Measurements from ENCODE around the gene ANKRD33B.

The ANKRD33B gene

DNA sequence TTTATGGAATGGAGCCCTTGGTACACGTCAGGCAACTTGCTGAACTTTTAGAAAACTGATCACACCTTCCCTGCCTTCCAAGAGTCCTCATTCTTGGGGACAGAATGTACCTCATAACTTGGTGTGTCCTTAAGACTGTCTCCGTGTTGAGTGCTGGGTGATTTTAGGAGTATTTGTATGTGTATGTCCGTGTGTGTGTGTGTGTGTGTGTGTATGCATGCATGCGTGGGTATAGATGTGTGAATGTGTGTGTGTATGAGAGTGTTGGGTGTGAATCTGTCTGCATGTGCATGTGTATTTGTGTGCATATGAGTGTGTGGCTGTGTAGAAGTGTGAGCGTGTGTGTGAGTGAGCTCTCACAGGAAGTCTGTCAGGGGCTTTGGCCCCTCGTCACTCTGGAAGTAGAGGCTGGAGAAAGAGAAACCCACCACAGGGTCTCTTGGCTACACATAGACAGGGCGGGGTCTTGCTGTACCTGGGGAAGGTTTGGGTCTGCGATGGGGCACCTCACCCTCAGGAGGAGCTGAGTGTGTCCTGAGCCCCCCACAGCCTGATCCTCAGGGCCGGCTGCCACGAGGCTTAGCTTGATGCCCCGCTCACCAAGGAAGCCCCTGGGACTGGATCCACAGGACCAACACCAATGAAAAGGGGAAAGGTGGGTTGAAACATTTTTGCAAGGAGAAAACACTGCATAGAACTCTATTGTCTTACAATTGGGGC, 33.1 kb upstream of the ANKRD33B start:
- Mint-ChIP-seq H3K27me3 (peaks cover 11% of the 10 kb centered on the region), H3K4me3 (no peak overlapping the region), H3K4me1 (ENCODE audit: low read depth) (no peaks in the 10 kb centered on the region), H3K9me3 (no peaks in the 10 kb centered on the region), H3K36me3 (ENCODE audit: low read depth) (no peaks in the 10 kb centered on the region), H3K27ac (no peak overlapping the region)

DNA sequence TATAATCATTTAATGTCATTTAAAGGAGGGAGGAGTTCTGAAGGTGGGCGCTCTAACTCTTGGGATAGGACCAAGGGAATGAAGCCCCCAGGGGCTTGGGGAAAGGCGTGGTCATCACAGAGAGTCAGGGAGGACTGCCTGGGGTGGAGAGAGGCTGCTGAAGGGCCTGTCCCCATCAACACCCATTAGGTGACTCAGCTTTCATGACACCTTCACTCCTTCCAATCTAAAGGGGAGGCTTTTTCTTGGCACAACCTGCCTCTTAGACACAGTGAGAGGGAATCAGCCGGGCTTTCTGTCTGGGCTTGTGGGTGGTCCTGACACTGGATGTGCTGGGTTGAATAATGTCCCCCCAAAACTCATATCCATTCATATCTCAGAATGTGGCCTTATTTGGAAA, 31.4 kb upstream of the ANKRD33B start:
- Mint-ChIP-seq H3K4me3 (no peak overlapping the region), H3K9me3 (no peaks in the 10 kb centered on the region), H3K4me1 (ENCODE audit: low read depth) (peaks cover 10% of the 10 kb centered on the region), H3K36me3 (ENCODE audit: low read depth) (no peaks in the 10 kb centered on the region), H3K27ac (no peak overlapping the region), H3K27me3 (peaks cover 7% of the 10 kb centered on the region)

DNA sequence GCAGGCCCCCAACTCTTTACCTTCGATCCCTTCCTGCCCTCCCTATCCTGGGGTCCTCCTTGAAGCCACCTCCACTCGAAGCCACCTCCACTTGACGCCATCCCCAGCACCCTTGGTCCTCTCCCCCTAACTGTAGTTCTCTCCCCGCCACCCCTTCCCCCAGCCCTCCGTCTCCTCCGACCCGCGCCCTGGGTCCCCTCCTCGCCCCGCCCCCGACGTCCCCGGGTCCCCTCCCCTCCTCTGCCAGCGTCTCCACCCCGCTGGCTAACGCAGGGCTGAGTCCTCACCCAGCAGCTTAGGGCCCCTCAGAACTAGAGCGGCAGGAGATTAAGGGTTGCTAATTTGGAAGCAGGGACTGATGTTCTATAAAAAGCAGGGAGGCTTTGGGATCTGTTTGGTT, 30.6 kb upstream of the ANKRD33B start:
- Mint-ChIP-seq H3K27me3 (peaks cover 8% of the 10 kb centered on the region), H3K27ac (no peak overlapping the region), H3K4me3 (no peak overlapping the region), H3K9me3 (no peaks in the 10 kb centered on the region), H3K36me3 (ENCODE audit: low read depth) (no peaks in the 10 kb centered on the region), H3K4me1 (ENCODE audit: low read depth) (peaks cover 18% of the 10 kb centered on the region)

DNA sequence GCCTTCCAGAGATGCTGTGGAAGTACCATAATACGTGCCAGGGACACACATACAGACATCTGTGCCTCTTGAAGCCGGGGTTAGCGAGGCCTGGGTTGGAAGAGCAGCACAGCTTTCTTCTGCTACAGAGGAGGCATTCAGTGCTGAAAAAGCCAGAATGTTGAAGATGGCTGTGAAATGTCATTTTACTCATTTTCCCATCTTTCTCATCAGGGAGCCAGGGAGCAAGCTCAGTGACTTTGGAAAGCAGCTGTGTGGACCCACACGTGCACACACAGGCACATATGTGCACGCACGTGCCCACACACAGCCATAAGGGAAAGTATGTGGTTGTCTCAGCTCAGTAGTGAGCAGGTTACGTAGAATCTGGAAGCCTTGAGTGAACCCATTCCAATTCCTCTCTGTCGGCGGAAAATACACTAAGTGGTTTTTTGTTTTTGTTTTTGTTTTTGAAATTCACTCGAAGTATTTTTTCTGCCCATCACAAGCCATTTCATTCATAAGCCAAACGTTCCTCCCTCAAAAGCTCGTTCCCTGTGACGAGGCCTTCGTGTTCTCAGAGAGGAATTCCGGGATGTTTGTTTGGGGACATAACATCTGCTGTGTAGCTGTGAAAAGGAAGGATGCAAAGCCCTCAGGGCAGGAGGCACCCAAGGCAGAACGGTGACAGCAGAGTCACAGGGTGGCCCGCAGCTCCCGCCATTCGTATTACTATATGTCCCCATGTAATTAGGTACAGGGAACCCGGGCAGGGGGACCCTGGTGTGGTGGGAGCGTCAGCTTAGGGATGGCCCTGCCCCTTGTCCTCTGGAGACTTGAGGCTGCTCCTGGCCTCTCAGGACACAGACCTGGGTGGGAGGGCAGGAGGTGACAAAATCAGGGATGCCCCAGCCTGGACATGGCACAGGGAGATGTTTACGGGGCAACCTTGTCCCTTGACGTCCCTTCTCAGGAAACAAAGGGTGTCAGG, 29.0 kb upstream of the ANKRD33B start:
- Mint-ChIP-seq H3K9me3 (no peaks in the 10 kb centered on the region), H3K27ac (no peak overlapping the region), H3K27me3 (peaks cover 8% of the 10 kb centered on the region), H3K4me3 (no peak overlapping the region), H3K36me3 (ENCODE audit: low read depth) (no peaks in the 10 kb centered on the region), H3K4me1 (ENCODE audit: low read depth) (peaks cover 19% of the 10 kb centered on the region)

DNA sequence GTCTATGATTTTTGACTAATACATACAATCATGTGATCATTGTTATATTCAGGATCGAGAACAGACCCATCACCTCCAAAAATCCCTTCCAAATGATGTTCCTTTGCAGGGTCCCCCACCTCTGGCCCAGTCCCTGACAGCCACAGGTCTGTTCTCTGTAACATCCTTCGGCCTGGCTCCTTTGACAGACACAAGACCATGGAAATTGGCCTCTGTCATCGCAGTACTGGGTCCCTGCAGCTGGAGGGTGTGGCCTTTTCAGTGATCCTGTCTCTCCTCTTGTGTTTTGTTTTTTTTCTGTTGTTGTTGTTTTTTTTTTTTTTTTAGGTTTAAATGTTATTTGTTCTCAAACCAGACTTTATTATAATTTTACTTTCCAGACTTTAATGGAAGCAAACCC, 27.4 kb upstream of the ANKRD33B start:
- Mint-ChIP-seq H3K27me3 (peaks cover 8% of the 10 kb centered on the region), H3K27ac (no peak overlapping the region), H3K36me3 (ENCODE audit: low read depth) (no peaks in the 10 kb centered on the region), H3K4me3 (no peak overlapping the region), H3K4me1 (ENCODE audit: low read depth) (peaks cover 19% of the 10 kb centered on the region), H3K9me3 (no peaks in the 10 kb centered on the region)

DNA sequence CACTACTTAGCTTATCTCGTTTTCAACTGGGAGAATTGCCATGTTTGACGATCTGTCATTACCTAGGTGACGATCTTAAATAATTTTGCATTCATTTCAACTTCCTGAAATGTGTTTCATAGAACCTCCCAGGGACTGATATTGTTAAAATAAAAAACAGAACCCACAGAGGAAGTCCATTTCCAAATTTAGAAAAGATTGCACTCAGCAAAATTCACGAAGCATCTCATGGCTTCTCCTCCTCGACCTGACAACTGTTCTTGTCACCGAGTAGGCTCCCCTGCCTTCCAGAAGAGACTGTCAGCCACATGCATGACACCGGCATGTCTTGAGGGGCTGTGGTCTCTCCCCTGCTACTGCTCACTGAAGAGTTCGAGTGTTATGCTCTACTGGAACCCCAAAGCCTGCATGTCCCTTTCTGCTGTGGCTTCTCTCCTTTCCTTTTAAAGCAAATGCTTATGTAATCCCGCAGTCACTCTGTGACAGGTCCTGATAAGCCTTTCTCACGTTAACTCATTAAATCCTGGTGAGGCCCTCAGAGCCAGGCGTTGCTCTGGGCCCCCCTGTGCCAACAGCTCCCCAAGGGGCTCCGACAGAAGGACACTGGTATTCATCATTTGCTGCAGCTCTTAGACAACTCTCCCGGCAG, 26.8 kb upstream of the ANKRD33B start:
- Mint-ChIP-seq H3K27ac (no peak overlapping the region), H3K27me3 (peaks cover 10% of the 10 kb centered on the region)

DNA sequence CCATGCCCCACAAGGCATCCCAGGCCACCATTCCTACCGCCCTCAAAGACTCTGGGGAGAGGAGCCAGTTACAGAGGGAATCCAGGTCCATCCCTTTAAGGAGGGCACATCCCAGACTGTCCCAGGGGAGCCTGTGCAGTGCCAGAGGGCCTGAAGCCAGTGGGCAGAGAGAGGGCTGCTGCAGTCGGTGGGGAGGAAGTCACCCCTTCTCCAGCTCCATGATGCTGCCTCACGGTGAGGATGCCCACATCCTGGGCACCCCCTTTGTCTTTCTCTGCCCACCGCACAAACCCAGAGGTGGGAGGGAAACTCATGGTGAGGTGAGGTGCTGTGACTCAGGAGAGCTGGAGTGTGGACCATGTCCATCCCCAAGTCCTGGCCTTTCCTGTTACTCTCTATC, 26.2 kb upstream of the ANKRD33B start:
- Mint-ChIP-seq H3K4me3 (no peak overlapping the region), H3K4me1 (ENCODE audit: low read depth) (peaks cover 19% of the 10 kb centered on the region), H3K36me3 (ENCODE audit: low read depth) (no peaks in the 10 kb centered on the region), H3K9me3 (no peaks in the 10 kb centered on the region), H3K27me3 (peaks cover 13% of the 10 kb centered on the region), H3K27ac (no peak overlapping the region)

More for the DNA sequence above, 26.8 kb upstream of the ANKRD33B start:
- Mint-ChIP-seq H3K4me1 (ENCODE audit: low read depth) (peaks cover 19% of the 10 kb centered on the region), H3K4me3 (peak overlapping the region; percentile 21), H3K9me3 (no peaks in the 10 kb centered on the region), H3K36me3 (ENCODE audit: low read depth) (no peaks in the 10 kb centered on the region)

DNA sequence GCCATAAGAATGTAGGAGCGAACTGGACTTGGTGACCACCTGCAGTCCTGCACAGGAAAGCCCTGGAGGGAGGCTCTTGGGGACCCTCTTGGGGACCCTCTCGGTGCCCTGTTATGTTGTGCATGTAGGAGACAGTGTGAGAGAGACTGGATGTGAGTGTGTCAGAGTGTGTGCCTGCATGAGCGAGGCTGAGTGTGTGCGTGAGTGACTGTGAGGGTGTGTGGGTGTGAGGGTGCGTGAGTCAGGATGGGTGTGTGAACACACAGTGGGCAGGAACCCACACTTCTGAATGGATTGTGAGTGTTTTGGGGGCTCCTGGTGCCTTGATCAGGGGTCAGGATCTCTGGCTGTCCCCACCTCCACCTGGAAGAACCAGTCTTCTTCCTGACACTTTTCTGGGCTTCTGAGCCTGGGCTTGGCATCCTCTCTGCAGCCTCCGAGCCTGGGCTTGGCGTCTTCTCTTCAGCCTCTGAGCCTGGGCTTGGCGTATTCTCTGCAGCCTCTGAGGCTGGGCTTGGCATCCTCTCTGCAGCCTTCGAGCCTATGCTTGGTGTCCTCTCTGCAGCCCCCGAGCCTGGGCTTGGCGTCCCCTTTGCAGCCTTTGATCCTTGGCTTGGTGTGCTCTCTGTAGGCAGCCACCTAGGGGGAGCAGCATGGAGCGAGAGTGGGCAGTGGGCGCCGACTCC, 25.6 kb upstream of the ANKRD33B start:
- no peaks in the 10 kb centered on the region for H3K9me3 Mint-ChIP-seq
- H3K4me3 Mint-ChIP-seq: no peak overlapping the region
- H3K36me3 Mint-ChIP-seq (ENCODE audit: low read depth): no peaks in the 10 kb centered on the region
- H3K27me3 Mint-ChIP-seq: peaks cover 15% of the 10 kb centered on the region
- H3K4me1 Mint-ChIP-seq (ENCODE audit: low read depth): peaks cover 19% of the 10 kb centered on the region
- no peak overlapping the region for H3K27ac Mint-ChIP-seq

DNA sequence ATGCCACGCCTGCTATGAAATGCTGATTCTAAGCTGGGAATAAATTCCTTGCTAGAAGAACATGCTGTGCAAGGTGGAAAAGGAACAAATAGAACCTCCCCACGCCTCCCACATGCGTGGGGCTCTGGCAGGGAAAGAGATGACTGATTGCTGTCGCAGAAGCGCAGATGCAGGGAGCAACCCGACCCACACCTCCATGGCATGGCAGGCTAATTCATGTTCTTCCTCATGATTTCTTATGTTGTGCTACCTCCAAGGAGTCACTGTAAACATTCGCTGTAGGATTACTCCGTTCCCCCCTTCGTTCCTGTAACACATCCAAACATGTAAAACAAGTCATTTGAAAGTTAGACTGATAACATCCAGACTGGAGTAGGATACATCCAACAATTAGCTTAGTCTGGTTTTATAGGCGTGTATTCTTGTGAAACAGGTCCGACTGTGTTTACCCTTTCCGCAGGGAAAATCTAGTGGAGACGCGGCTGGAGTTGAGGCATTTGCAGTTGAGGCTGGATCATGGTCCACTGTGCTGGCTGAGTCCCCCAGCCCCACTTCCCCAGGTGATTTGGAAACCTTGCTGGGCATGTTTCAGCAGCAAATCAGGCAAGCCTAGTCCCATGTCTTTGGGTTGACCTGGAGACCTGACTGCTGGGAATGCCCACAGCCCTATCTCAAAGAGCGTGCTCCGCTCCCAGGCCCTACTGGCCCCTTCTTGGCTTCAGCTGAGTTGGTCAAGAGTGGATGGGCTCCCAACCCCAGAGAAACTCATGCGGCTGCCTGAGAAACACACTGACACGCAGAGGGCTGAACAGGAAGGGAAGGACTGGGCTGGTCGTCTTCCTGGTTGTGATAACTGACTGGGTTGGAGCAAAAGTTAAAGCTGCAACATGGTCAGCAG, 24.8 kb upstream of the ANKRD33B start:
- no peak overlapping the region for H3K4me3 Mint-ChIP-seq
- H3K9me3 Mint-ChIP-seq: no peaks in the 10 kb centered on the region
- H3K4me1 Mint-ChIP-seq (ENCODE audit: low read depth): peaks cover 19% of the 10 kb centered on the region
- peaks cover 19% of the 10 kb centered on the region for H3K27me3 Mint-ChIP-seq
- H3K27ac Mint-ChIP-seq: no peak overlapping the region
- H3K36me3 Mint-ChIP-seq (ENCODE audit: low read depth): no peaks in the 10 kb centered on the region

DNA sequence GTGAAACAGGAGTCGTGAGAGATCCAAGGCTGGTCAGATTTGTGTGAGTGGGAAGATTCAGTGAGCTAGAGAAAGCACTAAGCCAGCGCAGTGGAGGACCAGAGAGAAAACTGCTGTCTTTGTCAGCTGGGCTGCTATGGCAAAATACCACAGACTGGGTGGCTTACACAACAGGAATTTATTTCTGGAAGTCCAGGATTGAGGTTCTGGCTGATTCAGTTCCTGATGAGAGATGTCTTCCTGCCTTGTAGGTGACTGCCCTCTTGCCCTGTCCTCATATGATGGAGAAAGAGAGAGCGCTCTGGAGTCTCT, 24.2 kb upstream of the ANKRD33B start:
- Mint-ChIP-seq H3K36me3 (ENCODE audit: low read depth) (no peaks in the 10 kb centered on the region), H3K4me1 (ENCODE audit: low read depth) (peaks cover 19% of the 10 kb centered on the region), H3K4me3 (no peak overlapping the region), H3K9me3 (no peaks in the 10 kb centered on the region), H3K27ac (no peak overlapping the region), H3K27me3 (peaks cover 19% of the 10 kb centered on the region)

DNA sequence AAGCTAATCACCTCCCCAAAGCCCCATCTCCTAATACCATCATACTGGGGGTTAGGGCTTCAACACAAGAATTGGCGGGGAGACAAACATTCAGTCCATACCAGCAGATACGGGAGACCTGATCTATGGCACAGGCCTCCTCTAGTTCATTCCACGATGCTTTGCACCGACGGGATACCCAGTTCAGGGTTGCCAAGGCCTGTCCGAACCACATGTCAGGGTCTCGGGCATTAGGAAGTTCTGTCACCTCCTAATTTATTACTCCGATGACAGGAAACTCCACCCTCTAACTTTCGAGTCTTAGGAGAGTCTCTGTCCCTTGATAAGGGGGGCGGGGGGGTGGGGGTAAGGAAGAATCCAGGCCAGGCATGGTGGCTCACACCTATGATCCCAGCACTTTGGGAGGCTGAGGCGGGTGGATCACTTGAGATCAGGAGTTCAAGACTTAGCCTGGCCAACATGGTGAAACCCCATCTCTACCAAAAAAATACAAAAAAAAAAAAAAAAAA, 23.8 kb upstream of the ANKRD33B start:
- Mint-ChIP-seq H3K27ac (no peak overlapping the region), H3K4me3 (no peak overlapping the region), H3K9me3 (no peaks in the 10 kb centered on the region), H3K4me1 (ENCODE audit: low read depth) (peaks cover 19% of the 10 kb centered on the region), H3K36me3 (ENCODE audit: low read depth) (no peaks in the 10 kb centered on the region), H3K27me3 (peaks cover 19% of the 10 kb centered on the region)

DNA sequence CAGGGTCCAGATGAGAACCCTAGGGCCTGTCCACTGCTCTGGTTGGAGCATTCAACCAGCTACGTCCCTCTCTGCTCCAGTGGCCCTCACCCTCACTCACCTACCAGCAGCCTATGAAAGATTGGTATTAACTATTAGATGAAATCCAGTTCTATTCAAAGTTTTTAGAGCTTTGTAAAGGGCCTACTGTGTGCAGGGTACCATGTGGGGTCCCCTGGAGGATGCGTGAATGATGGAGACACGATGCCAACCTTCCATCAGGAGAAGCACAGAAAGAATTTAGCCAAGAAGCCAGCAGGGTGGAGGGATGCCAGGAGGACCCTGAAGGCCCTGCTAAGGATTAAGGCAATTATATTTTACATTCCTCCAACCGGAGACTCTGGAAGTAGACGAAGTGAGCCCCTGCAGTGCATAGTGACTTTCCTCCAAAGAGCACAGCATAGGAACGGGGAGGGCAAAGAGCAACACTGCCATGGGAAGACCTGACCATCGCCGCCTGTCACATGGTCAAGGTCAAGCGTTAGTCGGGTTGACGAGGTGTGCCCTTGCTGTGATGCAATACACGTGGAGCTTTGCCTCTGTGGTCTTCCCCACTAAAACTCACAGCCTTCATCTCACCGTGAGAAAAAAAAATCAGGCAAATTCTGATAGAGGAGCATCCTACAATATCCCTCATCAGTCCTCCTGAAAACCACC, 22.8 kb upstream of the ANKRD33B start:
- Mint-ChIP-seq H3K27ac (no peak overlapping the region), H3K9me3 (no peaks in the 10 kb centered on the region), H3K4me1 (ENCODE audit: low read depth) (peaks cover 19% of the 10 kb centered on the region), H3K36me3 (ENCODE audit: low read depth) (no peaks in the 10 kb centered on the region), H3K4me3 (no peak overlapping the region), H3K27me3 (peaks cover 19% of the 10 kb centered on the region)

DNA sequence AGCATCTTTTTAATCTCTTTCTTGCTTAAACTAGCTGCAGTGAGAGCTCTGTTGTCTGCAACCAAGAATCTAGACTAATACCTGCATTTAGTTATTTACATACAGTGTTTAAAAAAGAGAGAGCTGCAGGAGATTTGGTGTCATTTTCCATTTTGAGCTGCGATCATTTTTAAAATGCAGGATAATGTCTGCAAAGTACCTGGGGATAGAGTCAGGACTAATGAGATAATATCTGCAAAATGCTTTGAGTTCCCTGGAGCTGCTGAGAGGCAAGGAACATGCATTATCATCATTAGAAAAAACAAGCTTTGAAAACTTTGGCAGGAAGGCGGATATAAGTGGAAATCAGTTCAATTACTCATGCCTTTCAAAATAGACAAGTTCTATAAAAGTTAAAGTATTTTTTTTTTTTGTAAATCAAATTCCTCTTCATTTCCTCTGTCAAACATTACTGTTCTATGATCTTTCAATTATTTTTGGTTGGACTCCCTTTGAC, 21.8 kb upstream of the ANKRD33B start:
- Mint-ChIP-seq H3K36me3 (ENCODE audit: low read depth) (no peaks in the 10 kb centered on the region), H3K27ac (no peak overlapping the region), H3K4me1 (ENCODE audit: low read depth) (peaks cover 11% of the 10 kb centered on the region), H3K27me3 (peaks cover 19% of the 10 kb centered on the region), H3K4me3 (no peak overlapping the region), H3K9me3 (no peaks in the 10 kb centered on the region)
